Psoas muscle (tissue), 8 donors: ENCODE results near the gene CHST8. TPM values are rescaled to one million over a fixed set of nuclear protein-coding genes. Genes with fewer than 3 reads are reported as not detected.

Experiments
- ATAC-seq, 4 donors: fragments of 200-7000 bp; cut with Tn5 transposase; one replicate each; pipeline ENCODE4 v1.9.1; 2020; ENCODE audit warnings: moderate library complexity in 3 of 4, mild to moderate bottlenecking in 2 of 4
- DNase-seq, 2 donors: peaks; one replicate each; pipeline ENCODE4 v3.0.0-alpha.2; 2020
- H3K27ac ChIP-seq: fragments of 200-600 bp; one replicate; pipeline ENCODE4 v1.8.0; 2022
- H3K27me3 ChIP-seq, 3 donors: fragments of 200-600 bp in 1 of 3; one replicate each; pipeline versions ENCODE4 v1.6.1 to v1.8.0; 2013 to 2022; ENCODE audit warnings: low read length in 2 of 3, mild to moderate bottlenecking in 2 of 3, moderate library complexity in 1 of 3; ENCODE audit not compliant: insufficient read depth in 3 of 3
- H3K36me3 ChIP-seq, 2 donors: fragments of 200-600 bp in 1 of 2; one replicate each; pipeline versions ENCODE4 v1.6.1 to v1.8.0; 2013 to 2022; ENCODE audit warnings: low read depth in 1 of 2, mild to moderate bottlenecking in 1 of 2, moderate library complexity in 1 of 2; ENCODE audit not compliant: insufficient read depth in 1 of 2
- H3K4me1 ChIP-seq: fragments of 200-600 bp; one replicate; pipeline ENCODE4 v1.8.0; 2022
- H3K4me3 ChIP-seq: fragments of 200-600 bp; one replicate; pipeline ENCODE4 v1.8.0; 2022; ENCODE audit warnings: mild to moderate bottlenecking
- H3K9me3 ChIP-seq: fragments of 200-600 bp; one replicate; pipeline ENCODE4 v1.8.0; 2022
- WGBS, 3 donors: extraction: QIAGEN DNeasy Blood & Tissue Kit; methylation state at CpG; one replicate each; pipeline versions ENCODE4 v1.1.6 to v1.1.7; 2013; 5-methylcytosine and 5-hydroxymethylcytosine counted together
- intact Hi-C, 2 donors: fragments of 100-400 bp; cut with DNase I; formaldehyde crosslinking; loops; one replicate each; pipeline versions ENCODE4 v1.11.0 to v1.14.2; 2022
- polyA plus RNA-seq, 3 donors: library from polyadenylated mRNA; stranded (reverse); fragments of 200-250 nt; gene quantifications; one replicate each; pipeline ENCODE4 v1.2.3, GENCODE V29; 2013
- total RNA-seq, 4 donors: library from RNA; stranded (reverse); fragmentation: NEBNext Ultra II Directional in 2 of 4; extraction: Animal tissue kit (Norgen Biotek cat#: 25700) in 2 of 4; gene quantifications; one replicate each; pipeline versions ENCODE4 v1.2.1 to v1.2.4, GENCODE V29; 2021 to 2023
- TF ChIP-seq, protein P1 (sequence below): fragments of 200-600 bp; IDR thresholded peaks from one replicate; pipeline ENCODE4 v1.8.0; 2022; ENCODE audit warnings: antibody characterized with exemption
- donor health status: healthy with polysubstance abuse.
- donor health status: DM: no; HTN: no; CAD: no; lungs with moderate emphysema.
- donor health status: Bipolar disorder and iron deficiency.
- donor health status: healthy.
- donor health status: DM: yes; HTN: yes; CAD: no.
- donor health status: DM: no; HTN: no; CAD: no.
- donor health status: DM: no; HTN: no; CAD: no.
- donor health status: DM: yes; HTN: yes; CAD: no.

The CHST8 gene
- total and polyA plus RNA-seq, 7 donors = 0.05 to 0.60 (median 0.23) TPM; not detected in 1

DNA sequence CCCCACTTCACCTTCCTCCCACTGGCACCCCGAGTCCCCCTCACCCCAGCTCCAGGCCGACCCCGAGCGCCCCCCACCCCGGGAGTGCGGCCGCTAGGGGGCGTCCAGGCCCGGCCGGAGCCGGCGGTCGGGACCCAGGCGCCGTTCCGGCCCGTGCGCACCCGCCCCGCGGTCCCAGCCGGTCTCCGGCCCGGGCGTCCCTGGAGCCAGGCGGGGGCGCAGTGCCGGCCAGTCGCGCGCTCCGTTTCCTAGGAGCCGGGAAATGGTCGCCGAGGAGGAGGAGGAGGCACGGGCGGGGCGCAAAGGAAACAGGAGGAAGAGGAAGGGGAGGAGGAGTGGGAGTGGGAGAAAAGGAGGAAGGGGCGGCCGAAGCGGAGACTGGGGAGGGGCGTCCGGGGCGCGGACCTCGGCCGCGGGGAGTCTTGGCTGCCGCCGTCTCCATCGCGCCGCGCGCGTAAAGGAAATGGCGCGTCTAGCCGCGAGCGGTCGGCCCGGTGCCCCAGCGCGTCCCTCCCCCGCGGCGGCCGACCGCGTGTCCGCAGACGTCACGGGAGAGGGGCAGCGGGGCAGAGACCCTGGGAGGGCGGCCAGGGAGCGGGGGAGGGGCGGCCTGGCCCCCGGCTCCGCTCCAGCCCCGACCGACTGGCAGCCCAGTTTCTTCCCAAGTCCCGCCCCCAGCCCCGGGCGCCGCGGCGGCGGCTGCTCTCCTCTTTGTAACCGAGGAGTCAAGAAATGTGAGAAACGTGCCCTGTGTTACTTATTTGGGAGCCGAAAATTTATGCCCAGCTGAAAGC is 173.8 kb downstream of the CHST8 start:
- TF ChIP-seq, protein P1, sequence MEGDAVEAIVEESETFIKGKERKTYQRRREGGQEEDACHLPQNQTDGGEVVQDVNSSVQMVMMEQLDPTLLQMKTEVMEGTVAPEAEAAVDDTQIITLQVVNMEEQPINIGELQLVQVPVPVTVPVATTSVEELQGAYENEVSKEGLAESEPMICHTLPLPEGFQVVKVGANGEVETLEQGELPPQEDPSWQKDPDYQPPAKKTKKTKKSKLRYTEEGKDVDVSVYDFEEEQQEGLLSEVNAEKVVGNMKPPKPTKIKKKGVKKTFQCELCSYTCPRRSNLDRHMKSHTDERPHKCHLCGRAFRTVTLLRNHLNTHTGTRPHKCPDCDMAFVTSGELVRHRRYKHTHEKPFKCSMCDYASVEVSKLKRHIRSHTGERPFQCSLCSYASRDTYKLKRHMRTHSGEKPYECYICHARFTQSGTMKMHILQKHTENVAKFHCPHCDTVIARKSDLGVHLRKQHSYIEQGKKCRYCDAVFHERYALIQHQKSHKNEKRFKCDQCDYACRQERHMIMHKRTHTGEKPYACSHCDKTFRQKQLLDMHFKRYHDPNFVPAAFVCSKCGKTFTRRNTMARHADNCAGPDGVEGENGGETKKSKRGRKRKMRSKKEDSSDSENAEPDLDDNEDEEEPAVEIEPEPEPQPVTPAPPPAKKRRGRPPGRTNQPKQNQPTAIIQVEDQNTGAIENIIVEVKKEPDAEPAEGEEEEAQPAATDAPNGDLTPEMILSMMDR = peak; percentile 75
- WGBS, 3 donors = 0 to 1% (median 0%) methylated on average over 55 to 92 of the region's 92 CpGs
- Histone ChIP-seq H3K36me3 (no peaks in the 10 kb centered on the region), H3K9me3 (no peaks in the 10 kb centered on the region), H3K4me3 (peak overlapping the region; percentile 74), H3K27me3 (peaks cover 0 to 47% (median 10%) of the 10 kb centered on the region in 3 donors), H3K4me1 (peaks cover 15% of the 10 kb centered on the region), H3K27ac (peak overlapping the region; percentile 78)
- DNase-seq (peak; percentile 79 to 80), ATAC-seq (peak; percentile 82 to 85 (median 84))
- intact Hi-C loops = loop anchor here in 1 of 2 donors (2.0 to 10.0 kb wide), 2 partner anchors 109 to 201 kb away; no protein-coding TSS in a partner anchor

DNA sequence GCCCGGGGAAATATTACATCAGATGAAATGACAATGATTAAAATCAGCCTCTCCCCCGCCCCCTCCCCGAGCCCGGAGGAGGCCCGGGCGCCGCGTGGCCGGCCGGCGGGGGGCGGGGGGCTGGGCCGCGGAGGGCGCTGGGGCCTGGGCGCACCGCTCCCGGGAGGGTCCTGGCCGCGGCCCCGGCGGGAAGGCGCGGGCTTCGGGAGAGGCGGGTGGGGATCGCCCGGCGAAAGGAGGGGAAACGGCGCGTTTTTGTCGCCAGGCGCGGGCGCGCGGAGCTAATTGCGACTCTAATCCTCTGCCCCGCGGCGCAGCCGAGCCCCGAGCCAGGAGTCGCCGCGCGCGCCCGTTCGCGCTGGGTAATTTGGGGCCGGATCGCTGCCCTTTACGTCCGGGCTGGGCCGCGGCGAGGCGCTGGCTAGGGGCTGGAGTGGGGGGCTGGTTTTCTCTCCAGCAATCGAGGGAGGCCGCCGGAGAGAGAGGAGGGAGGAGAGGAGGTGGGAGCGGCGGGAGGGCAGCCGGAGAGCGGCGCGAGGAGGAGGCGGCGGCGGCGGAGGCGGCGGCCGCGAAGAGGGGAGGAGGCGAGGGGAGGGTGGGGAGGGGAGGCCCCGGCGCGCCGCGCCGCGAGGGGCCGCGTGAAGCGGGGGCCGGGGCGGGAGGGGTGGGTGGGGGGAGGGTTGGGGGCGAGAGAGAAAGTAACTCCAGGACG is 174.6 kb downstream of the CHST8 start, which contains the start of gene KCTD15:
TSS of gene KCTD15 (plus strand) at position 707 of the 712 bp plus-strand sequence. CDS start 3,585 bp downstream, outside the sequence.
- Histone ChIP-seq H3K36me3 (no peaks in the 10 kb centered on the region), H3K27ac (peak within 1 kb of the TSS; percentile 78), H3K9me3 (no peaks in the 10 kb centered on the region), H3K27me3 (peaks cover 0 to 47% (median 9%) of the 10 kb centered on the region in 3 donors), H3K4me3 (peak within 1 kb of the TSS; percentile 74), H3K4me1 (peaks cover 15% of the 10 kb centered on the region)
- intact Hi-C loops = loop anchor here in 1 of 2 donors (10.0 kb wide), 1 partner anchor 108 kb away; no protein-coding TSS in a partner anchor
- peak; percentile 15 to 41 (median 30) for ATAC-seq
- DNase-seq = peak; percentile 52 to 68
- TF ChIP-seq, protein P1 = no peak
- 0 to 1% (median 0%) methylated on average over 39 to 90 of the region's 92 CpGs for WGBS, 3 donors

DNA sequence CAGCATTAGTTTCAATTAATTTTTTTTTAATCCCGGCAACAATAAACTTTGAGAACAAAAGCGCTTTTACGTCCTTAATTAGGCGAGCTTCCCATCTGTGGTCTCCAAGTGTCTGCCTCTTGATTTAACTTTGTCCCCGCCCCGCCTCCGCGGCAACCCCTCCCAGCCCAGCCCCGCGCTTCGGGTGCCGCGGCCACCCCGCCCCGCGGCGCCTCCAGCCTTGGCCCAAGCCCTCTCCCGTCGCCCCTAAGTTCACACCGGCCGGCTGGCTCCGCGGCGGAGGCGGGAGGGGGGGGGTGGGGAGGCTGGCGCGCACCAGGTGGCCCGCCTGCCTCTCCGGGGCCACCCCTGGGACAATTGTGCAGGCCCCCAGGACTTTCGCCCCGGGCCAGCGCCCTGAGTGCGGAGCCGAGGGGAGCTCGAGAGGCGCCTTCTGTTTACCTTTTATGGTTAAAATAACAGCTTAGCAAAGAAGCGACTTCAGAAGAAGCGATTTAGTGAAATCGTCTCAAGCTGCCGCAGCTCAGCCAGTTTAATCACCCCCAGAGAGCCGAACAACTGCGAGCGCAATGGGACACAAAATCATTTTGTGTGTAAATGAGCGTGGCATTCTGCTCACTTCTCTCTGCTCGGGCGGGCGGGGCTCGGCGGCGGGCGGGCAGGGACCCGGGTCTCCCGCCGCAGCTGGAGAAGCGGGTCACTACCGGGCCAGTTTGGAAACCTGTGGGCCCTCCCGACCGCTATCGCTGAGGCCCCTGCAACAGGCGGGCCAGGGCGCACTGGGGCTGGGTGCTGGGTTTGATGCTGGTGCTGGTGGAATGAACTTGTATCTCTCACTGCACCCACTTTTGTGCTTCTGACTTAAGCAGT is 176.3 kb downstream of the CHST8 start:
- WGBS, 3 donors = 4 to 9% (median 5%) methylated on average over 58 to 61 of the region's 61 CpGs
- Histone ChIP-seq H3K27me3 (peaks cover 0 to 39% (median 9%) of the 10 kb centered on the region in 3 donors), H3K4me3 (peak overlapping the region; percentile 74), H3K27ac (peak overlapping the region; percentile 53), H3K36me3 (no peaks in the 10 kb centered on the region), H3K9me3 (no peaks in the 10 kb centered on the region), H3K4me1 (peaks cover 15% of the 10 kb centered on the region)
- peak in 3 of 4 donors; percentile 22 to 35 (median 23) for ATAC-seq
- peak; percentile 55 to 61 for DNase-seq
- intact Hi-C loops = loop anchor here in 1 of 2 donors (10.0 kb wide), 1 partner anchor 107 kb away; no protein-coding TSS in a partner anchor
- TF ChIP-seq, protein P1 = no peak

DNA sequence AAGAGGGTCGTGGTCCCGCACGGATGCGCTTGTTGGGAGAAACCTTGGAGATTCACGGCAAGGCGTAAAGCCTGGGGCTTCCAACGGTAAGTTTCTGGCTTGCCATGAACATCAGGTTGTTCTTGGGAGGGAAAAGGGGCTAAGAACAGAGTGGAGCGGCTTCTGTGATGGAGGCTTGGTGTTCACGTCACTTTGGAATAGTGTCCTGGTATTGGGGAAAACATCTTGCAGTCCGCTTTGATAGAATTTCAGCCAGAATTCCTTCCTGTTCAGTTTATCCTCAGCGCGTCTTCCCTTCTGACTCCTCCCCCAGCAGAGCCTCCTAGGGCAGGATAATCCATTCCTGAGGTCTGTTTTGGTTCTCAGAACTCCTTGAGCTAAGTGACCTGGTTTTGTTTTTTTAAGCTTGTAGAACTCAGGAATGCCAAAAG is 176.9 kb downstream of the CHST8 start:
- Histone ChIP-seq H3K9me3 (no peaks in the 10 kb centered on the region), H3K27ac (peak overlapping the region; percentile 53), H3K27me3 (peaks cover 0 to 37% (median 9%) of the 10 kb centered on the region in 3 donors), H3K36me3 (no peaks in the 10 kb centered on the region), H3K4me3 (peak overlapping the region; percentile 74), H3K4me1 (peaks cover 15% of the 10 kb centered on the region)
- ATAC-seq (no peak), DNase-seq (no peak)
- intact Hi-C loops = loop anchor here in 1 of 2 donors (10.0 kb wide), 1 partner anchor 106 kb away; no protein-coding TSS in a partner anchor
- WGBS, 3 donors = 49 to 54% (median 52%) methylated on average over 12 of the region's 12 CpGs
- TF ChIP-seq, protein P1 = no peak
